ENCODE results near the gene APC.

The APC gene

DNA sequence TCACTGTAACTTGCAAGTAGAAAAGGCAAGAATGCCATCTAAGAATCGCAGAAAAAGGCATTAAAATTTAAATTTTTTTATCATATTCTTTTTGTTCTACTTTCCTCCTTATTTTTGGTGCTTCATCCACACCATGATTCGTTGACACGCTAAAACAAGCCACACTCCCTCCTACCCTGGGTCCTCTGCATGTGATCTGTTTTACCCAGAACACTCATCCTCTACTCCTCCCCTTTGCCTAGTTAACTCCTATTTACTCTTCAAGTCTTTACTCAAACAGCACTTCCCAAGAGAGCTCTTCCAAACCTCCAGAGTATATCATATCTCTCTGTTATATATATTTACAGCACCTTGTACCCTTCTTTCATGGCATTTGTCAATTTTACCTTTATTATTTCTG lies 62.0 kb downstream of the APC start:
- Histone ChIP-seq H3K27me3 (no peaks in the 10 kb centered on the region), H3K9me3 (no peaks in the 10 kb centered on the region), H3K27ac (no peak overlapping the region), H3K36me3 (peaks cover 16 to 43% (median 30%) of the 10 kb centered on the region in 3 donors), H3K4me1 (no peaks in the 10 kb centered on the region), H3K4me3 (no peak overlapping the region)
- intact Hi-C loops (cut with DNase I; ENCODE audit: low total_unique reads), result no loop called here
- DNase-seq, result no peak
- TF ChIP-seq, protein P1, sequence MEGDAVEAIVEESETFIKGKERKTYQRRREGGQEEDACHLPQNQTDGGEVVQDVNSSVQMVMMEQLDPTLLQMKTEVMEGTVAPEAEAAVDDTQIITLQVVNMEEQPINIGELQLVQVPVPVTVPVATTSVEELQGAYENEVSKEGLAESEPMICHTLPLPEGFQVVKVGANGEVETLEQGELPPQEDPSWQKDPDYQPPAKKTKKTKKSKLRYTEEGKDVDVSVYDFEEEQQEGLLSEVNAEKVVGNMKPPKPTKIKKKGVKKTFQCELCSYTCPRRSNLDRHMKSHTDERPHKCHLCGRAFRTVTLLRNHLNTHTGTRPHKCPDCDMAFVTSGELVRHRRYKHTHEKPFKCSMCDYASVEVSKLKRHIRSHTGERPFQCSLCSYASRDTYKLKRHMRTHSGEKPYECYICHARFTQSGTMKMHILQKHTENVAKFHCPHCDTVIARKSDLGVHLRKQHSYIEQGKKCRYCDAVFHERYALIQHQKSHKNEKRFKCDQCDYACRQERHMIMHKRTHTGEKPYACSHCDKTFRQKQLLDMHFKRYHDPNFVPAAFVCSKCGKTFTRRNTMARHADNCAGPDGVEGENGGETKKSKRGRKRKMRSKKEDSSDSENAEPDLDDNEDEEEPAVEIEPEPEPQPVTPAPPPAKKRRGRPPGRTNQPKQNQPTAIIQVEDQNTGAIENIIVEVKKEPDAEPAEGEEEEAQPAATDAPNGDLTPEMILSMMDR (IDR thresholded peaks at IDR 0.05), result no peak

DNA sequence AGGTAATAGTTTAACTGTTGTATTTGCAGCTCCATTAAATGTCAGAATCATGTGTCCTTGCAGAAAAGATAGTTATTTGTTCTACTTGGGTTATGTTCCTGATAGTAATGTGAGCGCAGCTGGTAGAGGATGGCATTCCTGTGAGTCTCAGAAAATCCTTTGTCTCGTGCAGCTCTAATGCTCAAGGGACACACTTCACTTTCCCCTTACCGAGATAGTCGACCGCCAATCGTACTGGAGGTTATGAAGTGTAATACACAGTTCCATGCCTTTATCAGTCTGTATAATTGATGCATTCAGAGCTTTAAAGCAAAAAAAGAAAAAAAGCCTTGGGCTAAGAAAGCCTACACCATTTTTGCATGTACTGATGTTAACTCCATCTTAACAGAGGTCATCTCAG lies 63.2 kb downstream of the APC start:
- no peak overlapping the region for H3K27ac ChIP-seq
- no peaks in the 10 kb centered on the region for H3K27me3 ChIP-seq
- TF ChIP-seq, protein P1 (IDR thresholded peaks at IDR 0.05), result no peak
- DNase-seq, result no peak
- H3K36me3 ChIP-seq, result peaks cover 10 to 33% (median 23%) of the 10 kb centered on the region in 3 donors
- intact Hi-C loops (cut with DNase I; ENCODE audit: low total_unique reads), result no loop called here
- no peak overlapping the region for H3K4me3 ChIP-seq
- H3K9me3 ChIP-seq, result no peaks in the 10 kb centered on the region
- no peaks in the 10 kb centered on the region for H3K4me1 ChIP-seq

DNA sequence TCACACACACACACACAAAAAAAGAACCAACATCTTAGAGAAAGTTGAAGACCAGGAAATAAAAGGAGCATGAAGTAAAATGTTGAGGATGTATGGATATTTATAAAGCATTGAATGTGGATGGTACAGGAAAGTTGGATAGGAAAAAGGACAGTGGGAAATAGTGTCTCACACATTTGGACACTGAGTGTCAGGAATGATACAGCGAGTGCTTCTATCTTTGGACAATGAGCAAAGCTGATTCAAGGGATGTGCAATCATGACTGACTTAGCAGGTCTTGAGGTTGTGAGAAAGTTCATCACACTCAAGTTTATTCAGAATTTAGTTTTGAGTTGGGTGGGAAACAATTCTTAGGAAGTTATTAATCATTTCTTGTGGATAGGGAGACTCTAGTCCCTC lies 73.3 kb downstream of the APC start:
- H3K36me3 ChIP-seq, result peaks cover 15 to 27% (median 21%) of the 10 kb centered on the region in 3 donors
- no peak for DNase-seq
- H3K4me3 ChIP-seq, result no peak overlapping the region
- no peak overlapping the region for H3K27ac ChIP-seq
- TF ChIP-seq, protein P1 (IDR thresholded peaks at IDR 0.05), result no peak
- no peaks in the 10 kb centered on the region for H3K9me3 ChIP-seq
- H3K27me3 ChIP-seq, result no peaks in the 10 kb centered on the region
- intact Hi-C loops (cut with DNase I; ENCODE audit: low total_unique reads), result no loop called here
- H3K4me1 ChIP-seq, result no peaks in the 10 kb centered on the region

DNA sequence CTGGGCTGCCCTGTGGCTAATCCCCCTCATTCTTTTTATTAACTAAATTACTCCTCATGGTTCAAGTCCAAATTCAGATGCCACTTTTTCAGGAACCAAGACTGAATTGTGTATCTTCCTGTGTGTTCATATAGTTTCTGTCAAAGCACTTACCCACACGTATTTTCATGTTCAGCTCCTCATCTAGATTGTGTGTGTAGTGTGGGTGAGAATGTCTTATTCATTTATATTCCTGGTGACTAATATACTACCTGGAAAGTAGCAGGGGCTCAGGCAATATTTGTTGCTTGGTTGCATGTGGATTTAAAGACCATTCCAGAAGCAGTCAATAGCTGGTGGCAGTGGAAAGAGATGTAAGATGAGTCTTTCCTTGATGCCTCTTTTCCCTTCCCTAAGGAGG lies 74.9 kb downstream of the APC start:
- H3K4me1 ChIP-seq, result no peaks in the 10 kb centered on the region
- no peak for DNase-seq
- peaks cover 19 to 30% (median 30%) of the 10 kb centered on the region in 3 donors for H3K36me3 ChIP-seq
- TF ChIP-seq, protein P1 (IDR thresholded peaks at IDR 0.05), result no peak
- H3K4me3 ChIP-seq, result no peak overlapping the region
- intact Hi-C loops (cut with DNase I; ENCODE audit: low total_unique reads), result no loop called here
- H3K27ac ChIP-seq, result no peak overlapping the region
- H3K27me3 ChIP-seq, result no peaks in the 10 kb centered on the region
- H3K9me3 ChIP-seq, result no peaks in the 10 kb centered on the region

DNA sequence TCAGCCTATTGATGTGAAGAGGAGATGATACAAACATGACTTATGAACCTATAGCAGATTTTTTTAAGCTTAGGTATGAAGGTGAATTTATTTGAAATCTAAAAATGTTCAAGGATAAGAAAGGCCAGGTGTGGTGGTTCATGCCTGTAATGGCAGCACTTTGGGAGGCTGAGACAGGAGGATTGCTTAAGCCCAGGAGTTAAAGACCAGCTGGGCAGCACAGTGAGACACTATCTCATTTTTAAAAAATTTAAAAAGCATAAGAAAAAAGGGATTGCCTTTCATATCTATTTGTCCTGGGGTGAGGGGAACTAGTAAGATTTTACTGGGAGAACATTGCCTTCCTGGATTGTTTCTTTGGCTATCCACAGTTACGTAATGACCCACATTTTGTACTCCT lies 82.6 kb downstream of the APC start:
- DNase-seq, result no peak
- TF ChIP-seq, protein P1 (IDR thresholded peaks at IDR 0.05), result no peak
- no peak overlapping the region for H3K4me3 ChIP-seq
- H3K27me3 ChIP-seq, result no peaks in the 10 kb centered on the region
- no peak overlapping the region for H3K27ac ChIP-seq
- H3K9me3 ChIP-seq, result no peaks in the 10 kb centered on the region
- H3K4me1 ChIP-seq, result no peaks in the 10 kb centered on the region
- intact Hi-C loops (cut with DNase I; ENCODE audit: low total_unique reads), result no loop called here
- peaks cover 46 to 64% (median 60%) of the 10 kb centered on the region in 3 donors for H3K36me3 ChIP-seq

DNA sequence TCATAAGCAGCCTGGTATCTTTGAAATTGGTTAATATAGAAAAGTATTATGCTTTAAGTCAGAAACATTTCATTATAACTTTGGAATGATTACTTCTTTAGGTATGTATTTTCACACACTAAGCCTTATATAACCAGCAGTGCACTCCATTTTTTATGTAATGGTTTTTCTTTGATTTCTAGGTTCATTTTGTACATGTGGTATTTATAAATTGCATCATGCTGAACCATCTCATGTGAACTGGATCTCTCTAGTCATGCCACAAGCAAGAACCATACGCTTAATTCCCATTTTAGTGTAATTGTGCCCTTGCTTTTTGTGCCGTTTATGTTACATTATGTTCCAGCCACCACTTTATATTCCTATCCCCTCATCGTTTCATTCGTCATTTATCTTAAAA lies 84.8 kb downstream of the APC start:
- TF ChIP-seq, protein P1 (IDR thresholded peaks at IDR 0.05), result no peak
- Histone ChIP-seq H3K9me3 (no peaks in the 10 kb centered on the region), H3K36me3 (peaks cover 35 to 61% (median 58%) of the 10 kb centered on the region in 3 donors)

More for the DNA sequence above, 84.8 kb downstream of the APC start:
- no peak overlapping the region for H3K27ac ChIP-seq
- intact Hi-C loops (cut with DNase I; ENCODE audit: low total_unique reads), result no loop called here
- H3K4me3 ChIP-seq, result no peak overlapping the region
- no peaks in the 10 kb centered on the region for H3K4me1 ChIP-seq
- DNase-seq, result no peak
- no peaks in the 10 kb centered on the region for H3K27me3 ChIP-seq

Data from tibial artery (tissue), 4 donors.